ENCODE measurements around the gene EHMT2.

EHMT2 gene

GRCh38 chr6:31905041-31905440 lies 7.5 kb upstream of the EHMT2 start:
- Mint-ChIP-seq H3K27ac (no peak overlapping the region), H3K4me3 (no peak overlapping the region), H3K4me1 (peaks cover 15% of the 10 kb centered on the region), H3K27me3 (ENCODE audit: low read depth) (no peaks in the 10 kb centered on the region), H3K9me3 (no peaks in the 10 kb centered on the region), H3K36me3 (ENCODE audit: low read depth) (no peaks in the 10 kb centered on the region)
- no peak for TF ChIP-seq CTCF (IDR thresholded peaks at IDR 0.05; ENCODE audit: unreplicated experiment in 3 of 3)

GRCh38 chr6:31903957-31904356 lies 6.5 kb upstream of the EHMT2 start:
- H3K27me3 Mint-ChIP-seq (ENCODE audit: low read depth), result no peaks in the 10 kb centered on the region
- H3K4me3 Mint-ChIP-seq, result peak overlapping the region in 2 of 3 experiments; percentile 24 to 62
- H3K36me3 Mint-ChIP-seq (ENCODE audit: low read depth), result no peaks in the 10 kb centered on the region
- H3K27ac Mint-ChIP-seq, result peak overlapping the region; percentile 26 to 97 (median 82)
- no peak for TF ChIP-seq CTCF (IDR thresholded peaks at IDR 0.05; ENCODE audit: unreplicated experiment in 3 of 3)
- H3K4me1 Mint-ChIP-seq, result peaks cover 25% of the 10 kb centered on the region
- H3K9me3 Mint-ChIP-seq, result no peaks in the 10 kb centered on the region

- peaks cover 37% of the 10 kb centered on the region for H3K4me1 Mint-ChIP-seq
- TF ChIP-seq CTCF (IDR thresholded peaks at IDR 0.05; ENCODE audit: unreplicated experiment in 3 of 3), result no peak
- H3K27ac Mint-ChIP-seq, result peak within 1 kb of the TSS; percentile 94 to 97 (median 97)
- H3K27me3 Mint-ChIP-seq (ENCODE audit: low read depth), result no peaks in the 10 kb centered on the region
- no peaks in the 10 kb centered on the region for H3K9me3 Mint-ChIP-seq
- H3K36me3 Mint-ChIP-seq (ENCODE audit: low read depth), result no peaks in the 10 kb centered on the region
- H3K4me3 Mint-ChIP-seq, result peak within 1 kb of the TSS; percentile 81 to 89 (median 84)
Observed at GRCh38 chr6:31901953-31902643, 4.6 kb upstream of the EHMT2 start, which contains the start of gene ZBTB12. Gene ZBTB12 (minus strand): TSS chr6:31902086. CDS start chr6:31901305, 781 bp downstream.

GRCh38 chr6:31901415-31901952 lies 4.0 kb upstream of the EHMT2 start:
- H3K36me3 Mint-ChIP-seq (ENCODE audit: low read depth), result no peaks in the 10 kb centered on the region
- H3K4me1 Mint-ChIP-seq, result peaks cover 37% of the 10 kb centered on the region
- no peaks in the 10 kb centered on the region for H3K9me3 Mint-ChIP-seq
- peak overlapping the region; percentile 81 to 89 (median 82) for H3K4me3 Mint-ChIP-seq
- H3K27ac Mint-ChIP-seq, result peak overlapping the region; percentile 67 to 97 (median 75)
- TF ChIP-seq CTCF (IDR thresholded peaks at IDR 0.05; ENCODE audit: unreplicated experiment in 3 of 3), result no peak
- no peaks in the 10 kb centered on the region for H3K27me3 Mint-ChIP-seq (ENCODE audit: low read depth)

GRCh38 chr6:31900917-31901414 lies 3.5 kb upstream of the EHMT2 start:
- Mint-ChIP-seq H3K4me1 (peaks cover 34% of the 10 kb centered on the region), H3K36me3 (ENCODE audit: low read depth) (no peaks in the 10 kb centered on the region), H3K27ac (peak overlapping the region; percentile 67 to 97 (median 75)), H3K27me3 (ENCODE audit: low read depth) (no peaks in the 10 kb centered on the region), H3K9me3 (no peaks in the 10 kb centered on the region), H3K4me3 (peak overlapping the region; percentile 81 to 89 (median 82))
- TF ChIP-seq CTCF (IDR thresholded peaks at IDR 0.05; ENCODE audit: unreplicated experiment in 3 of 3), result no peak
